ENCODE results near the gene CTAGE1.
"Not testable (repeated sequence)": the region's sequence is repeated elsewhere in the genome, so short reads cannot be mapped to it uniquely, and the experiment has no call there.

- TF ChIP-seq, protein P1, sequence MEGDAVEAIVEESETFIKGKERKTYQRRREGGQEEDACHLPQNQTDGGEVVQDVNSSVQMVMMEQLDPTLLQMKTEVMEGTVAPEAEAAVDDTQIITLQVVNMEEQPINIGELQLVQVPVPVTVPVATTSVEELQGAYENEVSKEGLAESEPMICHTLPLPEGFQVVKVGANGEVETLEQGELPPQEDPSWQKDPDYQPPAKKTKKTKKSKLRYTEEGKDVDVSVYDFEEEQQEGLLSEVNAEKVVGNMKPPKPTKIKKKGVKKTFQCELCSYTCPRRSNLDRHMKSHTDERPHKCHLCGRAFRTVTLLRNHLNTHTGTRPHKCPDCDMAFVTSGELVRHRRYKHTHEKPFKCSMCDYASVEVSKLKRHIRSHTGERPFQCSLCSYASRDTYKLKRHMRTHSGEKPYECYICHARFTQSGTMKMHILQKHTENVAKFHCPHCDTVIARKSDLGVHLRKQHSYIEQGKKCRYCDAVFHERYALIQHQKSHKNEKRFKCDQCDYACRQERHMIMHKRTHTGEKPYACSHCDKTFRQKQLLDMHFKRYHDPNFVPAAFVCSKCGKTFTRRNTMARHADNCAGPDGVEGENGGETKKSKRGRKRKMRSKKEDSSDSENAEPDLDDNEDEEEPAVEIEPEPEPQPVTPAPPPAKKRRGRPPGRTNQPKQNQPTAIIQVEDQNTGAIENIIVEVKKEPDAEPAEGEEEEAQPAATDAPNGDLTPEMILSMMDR (conservative IDR thresholded peaks at IDR 0.05; ENCODE audit: low read depth, low read length), result not testable (repeated sequence)
- not testable (repeated sequence) for TF ChIP-seq EZH2phosphoT487 (IDR thresholded peaks at IDR 0.05; ENCODE audit: borderline replicate concordance, low read length)
Measured at GRCh38 chr18:22393164-22393563, 24.6 kb downstream of the CTAGE1 start.

All from PC-3 (cell line).